ENCODE data around the gene CAMK4.
"Not testable (repeated sequence)": the region's sequence is repeated elsewhere in the genome, so short reads cannot be mapped to it uniquely, and the experiment has no call there.

Gene CAMK4

DNA sequence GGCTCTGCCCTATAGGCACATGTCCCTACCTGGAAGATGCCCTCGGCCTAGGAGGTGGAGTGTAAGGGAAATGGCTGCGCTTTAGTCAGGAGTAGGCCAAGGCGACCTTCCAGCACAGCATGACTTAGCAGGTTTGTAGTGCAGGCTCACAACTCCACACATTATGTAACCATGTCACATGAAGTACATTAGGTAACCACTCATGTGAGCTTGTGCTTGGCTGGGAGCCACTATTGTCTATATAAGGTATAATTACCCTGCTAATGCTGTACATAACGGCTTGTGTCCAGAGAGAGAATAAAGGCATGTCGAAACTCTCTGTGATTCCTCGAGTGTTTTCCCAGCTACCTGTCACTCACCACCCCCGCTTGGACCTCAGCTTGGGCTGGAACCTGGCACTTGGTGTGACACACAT lies 74.9 kb downstream of the CAMK4 start:
- no peak overlapping the region for H3K27ac ChIP-seq
- TF ChIP-seq CTCF (conservative IDR thresholded peaks at IDR 0.05) = no peak

GRCh38 chr5:111299831-111300432 lies 75.7 kb downstream of the CAMK4 start:
- no peak for TF ChIP-seq CTCF (conservative IDR thresholded peaks at IDR 0.05)
- no peak overlapping the region for H3K27ac ChIP-seq

- no peak for TF ChIP-seq CTCF (conservative IDR thresholded peaks at IDR 0.05)
- no peak overlapping the region for H3K27ac ChIP-seq
These were observed 77.1 kb downstream of the CAMK4 start for GRCh38 chr5:111301264-111301663.

DNA sequence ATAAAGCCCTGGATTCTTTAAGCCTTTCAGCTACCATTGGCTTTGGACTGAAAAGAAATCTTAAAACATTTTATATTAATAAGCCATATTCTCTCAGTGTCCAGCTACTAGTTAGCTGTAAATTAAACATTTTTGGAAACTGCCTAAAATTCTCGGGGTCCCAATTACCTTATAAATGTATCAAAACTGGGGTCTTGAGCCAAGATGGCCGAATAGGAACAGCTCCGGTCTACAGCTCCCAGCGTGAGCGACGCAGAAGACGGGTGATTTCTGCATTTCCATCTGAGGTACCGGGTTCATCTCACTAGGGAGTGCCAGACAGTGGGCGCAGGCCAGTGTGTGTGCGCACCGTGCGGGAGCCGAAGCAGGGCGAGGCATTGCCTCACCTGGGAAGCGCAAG lies 77.9 kb downstream of the CAMK4 start:
- not testable (repeated sequence) for H3K27ac ChIP-seq

DNA sequence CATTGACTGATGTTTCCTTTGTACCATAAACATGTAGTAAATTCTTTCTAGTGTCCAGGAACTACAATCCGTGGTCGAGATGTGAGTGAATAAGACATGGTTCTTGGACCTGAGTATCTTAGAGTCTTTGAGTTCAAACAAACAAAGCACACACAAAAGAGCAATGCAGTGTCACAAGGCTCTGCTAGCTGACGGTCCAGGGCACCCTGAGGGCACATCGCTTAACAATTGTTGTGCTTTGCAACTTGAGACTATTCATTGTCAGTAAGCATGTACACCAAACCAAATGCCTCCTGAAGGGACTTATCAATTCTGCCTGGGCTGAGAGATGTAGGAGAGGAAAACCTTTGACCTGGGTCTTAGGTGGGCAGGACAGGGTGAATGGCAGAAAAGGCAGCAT lies 84.8 kb downstream of the CAMK4 start:
- no peak for TF ChIP-seq CTCF (conservative IDR thresholded peaks at IDR 0.05)
- no peak overlapping the region for H3K27ac ChIP-seq

- no peak for TF ChIP-seq CTCF (conservative IDR thresholded peaks at IDR 0.05)
These were observed 85.2 kb downstream of the CAMK4 start for GRCh38 chr5:111309384-111309783.

DNA sequence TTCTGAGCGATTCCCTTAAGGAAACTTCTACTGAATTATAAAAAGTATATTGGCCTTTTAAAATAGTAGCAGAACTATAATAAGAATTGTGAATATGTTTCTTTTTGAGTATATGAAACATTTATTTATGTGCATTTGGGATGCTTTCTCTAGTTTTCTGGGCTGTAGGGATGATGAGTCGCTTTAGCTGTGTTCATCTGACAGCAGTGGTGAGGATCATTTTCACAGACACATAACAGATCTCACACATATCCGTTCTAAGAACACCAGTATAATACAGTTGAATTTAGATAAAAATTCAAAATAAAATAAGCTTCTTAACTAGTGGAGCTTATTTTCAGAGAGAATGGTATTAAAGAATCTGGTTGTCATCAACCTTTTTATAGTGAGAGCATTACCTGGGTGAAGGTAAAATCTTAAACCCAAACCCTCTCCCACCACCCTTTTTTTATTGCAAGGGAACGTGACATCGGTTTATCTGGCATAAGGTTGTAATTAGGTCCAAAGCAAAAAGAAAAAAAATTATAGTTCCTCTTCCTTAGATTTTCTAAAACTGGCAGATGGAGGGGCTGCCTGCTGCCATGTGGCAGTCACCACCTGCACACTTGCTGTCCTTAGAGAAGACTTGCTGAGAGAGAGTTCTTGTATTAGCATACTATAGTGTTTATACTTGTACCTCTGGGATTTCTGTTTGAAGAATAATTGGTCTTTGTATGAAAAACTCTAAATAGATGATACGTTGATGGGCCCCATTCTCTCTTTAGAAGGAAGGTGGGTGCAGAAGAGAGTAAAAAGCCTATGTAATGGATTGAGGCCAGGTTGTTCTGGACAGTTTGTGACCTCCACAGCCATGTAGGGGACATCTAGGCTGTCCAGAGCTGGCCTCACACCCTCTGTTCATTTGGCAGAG lies 86.8 kb downstream of the CAMK4 start:
- no peak overlapping the region for H3K27ac ChIP-seq
- no peak for TF ChIP-seq CTCF (conservative IDR thresholded peaks at IDR 0.05)

More at GRCh38 chr5:111309384-111309783, 85.2 kb downstream of the CAMK4 start:
- H3K27ac ChIP-seq = no peak overlapping the region

- no peak overlapping the region for H3K27ac ChIP-seq
- TF ChIP-seq CTCF (conservative IDR thresholded peaks at IDR 0.05) = no peak
These were observed 87.5 kb downstream of the CAMK4 start for GRCh38 chr5:111311666-111312065.

All from VCaP (cell line).